GM19193 (cell line): ENCODE results near the gene FOXL2NB.

Source experiments
- POLR2A ChIP-seq: IDR thresholded peaks from 4 replicates; pipeline ENCODE4 v1.6.1; 2011; ENCODE audit not compliant: insufficient read depth, insufficient read length; ENCODE audit errors: extremely low read depth

The FOXL2NB gene

GRCh38 chr3:138949002-138949418, 2.0 kb downstream of the FOXL2NB start:
- TF ChIP-seq POLR2A = no peak

DNA sequence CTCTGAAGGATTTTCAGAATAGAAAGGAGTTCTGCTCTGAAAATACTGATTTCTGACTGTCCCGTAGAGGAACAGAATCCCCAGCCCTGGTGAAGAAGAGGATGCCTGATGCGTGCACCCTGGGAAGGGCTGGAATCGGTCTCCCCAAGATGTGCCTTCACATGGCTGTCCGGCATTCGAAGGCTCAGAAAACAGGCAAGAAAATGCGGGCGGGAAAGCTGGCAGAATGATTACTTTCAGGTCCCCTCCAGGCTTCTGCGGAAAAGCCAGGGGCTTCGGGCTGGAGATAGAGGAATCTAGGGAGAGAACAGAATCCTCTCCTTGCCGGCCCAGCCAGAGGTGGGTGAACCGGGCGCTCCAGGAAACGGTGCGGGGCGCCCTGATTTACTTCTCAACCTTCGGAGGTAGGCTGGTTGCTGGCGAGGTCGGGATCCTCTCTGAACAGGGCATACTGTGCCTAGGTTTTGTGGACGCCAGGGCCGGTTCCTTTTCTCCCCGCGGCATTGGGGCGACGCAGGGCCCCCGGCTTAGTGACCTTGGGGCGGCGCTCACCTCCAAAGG, 2.5 kb downstream of the FOXL2NB start:
- TF ChIP-seq POLR2A = no peak

DNA sequence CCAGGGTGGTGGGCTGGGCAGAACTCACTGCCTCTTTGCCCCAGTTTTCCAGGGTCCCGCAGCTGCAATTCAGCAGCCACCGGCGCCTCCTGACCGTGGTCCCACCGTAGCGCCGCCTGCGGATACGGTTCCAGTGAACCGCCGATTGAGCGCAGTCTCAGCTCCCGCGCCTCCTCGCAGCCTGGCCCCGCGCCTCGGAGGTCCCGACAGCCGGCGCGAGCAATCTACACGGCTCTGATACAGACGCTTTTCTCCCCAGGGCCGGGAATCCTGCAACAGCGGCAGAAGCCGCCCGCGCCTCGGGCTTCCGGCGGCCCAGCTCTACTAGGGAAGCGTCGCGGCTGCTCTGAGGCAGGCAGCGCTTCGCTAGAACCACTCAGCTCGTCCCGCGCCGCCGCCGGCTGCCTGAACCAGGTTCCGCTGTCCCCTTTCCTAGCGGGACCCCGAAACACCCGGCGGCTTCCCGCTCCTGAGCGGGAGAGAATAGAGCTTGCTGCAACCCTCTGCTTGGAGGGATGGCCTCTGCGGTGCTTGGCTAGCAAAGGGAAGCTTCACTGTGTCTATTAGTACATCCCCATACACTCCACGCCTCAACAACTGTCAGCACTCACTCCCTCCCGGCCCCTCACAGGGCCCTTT, 3.1 kb downstream of the FOXL2NB start:
- TF ChIP-seq POLR2A = no peak

- no peak for TF ChIP-seq POLR2A
These were observed 3.7 kb downstream of the FOXL2NB start for GRCh38 chr3:138950701-138951100.

GRCh38 chr3:138960417-138960852, 13.4 kb downstream of the FOXL2NB start:
- no peak for TF ChIP-seq POLR2A

- TF ChIP-seq POLR2A = no peak
These were observed 16.0 kb downstream of the FOXL2NB start for GRCh38 chr3:138962854-138963560.

GRCh38 chr3:138964264-138964663, 17.2 kb downstream of the FOXL2NB start:
- no peak for TF ChIP-seq POLR2A

GRCh38 chr3:138964923-138965322, 17.9 kb downstream of the FOXL2NB start:
- TF ChIP-seq POLR2A = no peak

- no peak for TF ChIP-seq POLR2A
These were observed 24.8 kb downstream of the FOXL2NB start for GRCh38 chr3:138971766-138972320.

GRCh38 chr3:138972941-138973340, 25.9 kb downstream of the FOXL2NB start:
- TF ChIP-seq POLR2A = no peak

- no peak for TF ChIP-seq POLR2A
These were observed 27.4 kb downstream of the FOXL2NB start for GRCh38 chr3:138974462-138974861.

- no peak for TF ChIP-seq POLR2A
These were observed 28.3 kb downstream of the FOXL2NB start for GRCh38 chr3:138975351-138975750.

DNA sequence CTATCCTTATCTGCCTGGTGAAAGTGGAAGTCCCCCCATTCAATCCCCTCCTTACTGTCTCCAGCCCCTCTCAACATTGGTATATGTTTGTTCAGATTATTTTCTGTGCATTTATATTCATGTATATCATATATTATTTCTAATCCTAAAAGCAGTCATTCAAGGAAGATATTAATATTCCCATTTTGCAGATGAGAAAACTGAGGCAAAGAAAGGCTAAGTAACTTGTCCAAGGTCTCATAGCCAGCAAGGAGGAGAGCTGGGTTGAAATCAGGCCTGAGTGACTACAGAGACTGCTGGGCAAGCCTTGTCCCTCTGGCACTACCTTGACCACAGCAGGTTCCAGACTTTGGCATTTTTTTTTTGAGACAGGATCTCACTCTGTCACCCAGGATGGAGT, 29.0 kb downstream of the FOXL2NB start:
- TF ChIP-seq POLR2A = no peak

DNA sequence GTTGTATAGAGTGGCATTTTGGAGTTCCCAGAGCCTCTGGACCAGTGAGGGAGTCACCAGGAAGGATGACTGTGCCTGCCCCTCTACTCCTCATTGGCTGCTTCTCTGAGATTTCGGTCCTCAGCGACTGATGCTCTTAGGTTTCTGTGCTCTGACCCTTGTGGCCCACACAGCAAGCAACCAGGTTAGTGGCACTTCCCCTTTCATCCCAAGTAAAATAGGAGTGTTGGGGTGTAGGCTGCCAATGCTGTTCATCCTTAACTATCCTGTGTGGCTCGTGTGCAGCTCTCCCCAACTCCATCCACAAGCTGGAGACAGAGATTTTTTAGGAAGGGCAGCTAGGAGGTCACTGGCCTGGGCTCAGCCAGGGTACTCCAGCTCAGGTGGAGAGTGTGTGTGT, 37.8 kb downstream of the FOXL2NB start:
- TF ChIP-seq POLR2A = no peak

- no peak for TF ChIP-seq POLR2A
These were observed 38.9 kb downstream of the FOXL2NB start for GRCh38 chr3:138985932-138986331.

- TF ChIP-seq POLR2A = no peak
These were observed 40.2 kb downstream of the FOXL2NB start for GRCh38 chr3:138987181-138987580.
